ENCODE results near the gene TGM3. TPM values are rescaled to one million over a fixed set of nuclear protein-coding genes. Genes with fewer than 3 reads are reported as not detected.

The TGM3 gene
- total and polyA plus RNA-seq, 12 donors: 0.13 to 1.7 (median 0.37) TPM; not detected in 6

DNA sequence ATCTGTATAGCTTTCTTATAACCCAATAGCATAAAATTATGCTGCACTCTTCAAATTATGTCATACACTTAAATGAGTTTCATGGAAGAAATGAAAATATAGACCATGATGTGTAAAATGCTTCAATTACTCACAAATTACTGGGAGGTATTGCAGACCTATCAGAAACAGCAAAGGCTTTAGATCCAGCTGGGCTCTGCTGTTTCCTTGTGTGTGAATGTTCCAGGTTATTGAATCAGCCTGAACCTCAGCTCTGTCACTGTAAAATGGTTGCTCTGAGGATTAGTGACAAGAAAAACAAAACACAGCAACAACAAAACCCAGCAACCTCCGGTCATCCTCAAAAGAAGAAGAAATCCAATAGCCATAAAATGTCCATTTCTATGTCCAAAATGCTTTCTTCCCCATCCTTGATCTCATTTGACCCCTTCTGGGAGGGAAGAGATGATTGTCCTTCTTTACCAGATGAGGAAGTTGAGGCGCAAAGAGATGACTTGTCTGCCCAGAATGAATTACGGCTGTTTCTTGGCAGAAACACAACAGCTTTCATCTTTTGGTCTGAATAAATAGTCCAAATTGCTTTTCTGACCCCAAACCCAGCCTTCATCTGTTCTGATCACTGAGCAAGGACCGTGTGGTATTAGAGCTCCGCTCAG lies 42.7 kb downstream of the TGM3 start:
- no peaks in the 10 kb centered on the region for H3K9me3 ChIP-seq (replicated peaks in 1 of 3)
- H3K4me3 ChIP-seq: no peak overlapping the region
- H3K36me3 ChIP-seq (replicated peaks in 1 of 2): no peaks in the 10 kb centered on the region
- WGBS, 4 donors: 34 to 47% (median 40%) methylated on average over 5 of the region's 5 CpGs
- H3K4me1 ChIP-seq (replicated peaks in 1 of 2): no peaks in the 10 kb centered on the region
- DNase-seq: no peak
- TF ChIP-seq, protein P1, sequence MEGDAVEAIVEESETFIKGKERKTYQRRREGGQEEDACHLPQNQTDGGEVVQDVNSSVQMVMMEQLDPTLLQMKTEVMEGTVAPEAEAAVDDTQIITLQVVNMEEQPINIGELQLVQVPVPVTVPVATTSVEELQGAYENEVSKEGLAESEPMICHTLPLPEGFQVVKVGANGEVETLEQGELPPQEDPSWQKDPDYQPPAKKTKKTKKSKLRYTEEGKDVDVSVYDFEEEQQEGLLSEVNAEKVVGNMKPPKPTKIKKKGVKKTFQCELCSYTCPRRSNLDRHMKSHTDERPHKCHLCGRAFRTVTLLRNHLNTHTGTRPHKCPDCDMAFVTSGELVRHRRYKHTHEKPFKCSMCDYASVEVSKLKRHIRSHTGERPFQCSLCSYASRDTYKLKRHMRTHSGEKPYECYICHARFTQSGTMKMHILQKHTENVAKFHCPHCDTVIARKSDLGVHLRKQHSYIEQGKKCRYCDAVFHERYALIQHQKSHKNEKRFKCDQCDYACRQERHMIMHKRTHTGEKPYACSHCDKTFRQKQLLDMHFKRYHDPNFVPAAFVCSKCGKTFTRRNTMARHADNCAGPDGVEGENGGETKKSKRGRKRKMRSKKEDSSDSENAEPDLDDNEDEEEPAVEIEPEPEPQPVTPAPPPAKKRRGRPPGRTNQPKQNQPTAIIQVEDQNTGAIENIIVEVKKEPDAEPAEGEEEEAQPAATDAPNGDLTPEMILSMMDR (IDR thresholded peaks at IDR 0.05): no peak
- no peak for TF ChIP-seq POLR2A (IDR thresholded peaks at IDR 0.05)
- no peaks in the 10 kb centered on the region for H3K27me3 ChIP-seq
- no peak overlapping the region for H3K27ac ChIP-seq
- intact Hi-C loops (cut with DNase I): no loop called here

DNA sequence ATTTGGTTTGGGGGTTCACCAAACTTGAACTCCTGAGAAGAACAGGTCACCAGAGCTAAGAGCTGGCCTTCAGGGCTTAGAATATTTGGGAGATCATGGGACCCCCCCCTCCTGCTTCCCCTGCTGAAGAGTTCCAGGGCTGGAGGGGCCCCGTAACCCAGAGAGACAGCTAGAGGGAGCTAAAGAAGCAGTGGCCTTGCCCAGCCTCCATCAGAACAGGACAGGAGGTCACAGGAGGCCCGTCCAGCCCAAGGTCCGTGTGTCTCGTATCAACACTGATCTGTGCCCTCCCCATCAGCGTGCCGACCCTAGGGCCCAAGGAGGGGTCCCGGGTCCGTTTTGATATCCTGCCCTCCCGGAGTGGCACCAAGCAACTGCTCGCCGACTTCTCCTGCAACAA lies 44.3 kb downstream of the TGM3 start:
- 79 to 94% (median 85%) methylated on average over 2 to 11 of the region's 11 CpGs for WGBS, 4 donors
- Histone ChIP-seq H3K4me3 (no peak overlapping the region), H3K4me1 (replicated peaks in 1 of 2) (no peaks in the 10 kb centered on the region), H3K27me3 (no peaks in the 10 kb centered on the region), H3K9me3 (replicated peaks in 1 of 3) (no peaks in the 10 kb centered on the region), H3K27ac (no peak overlapping the region), H3K36me3 (replicated peaks in 1 of 2) (no peaks in the 10 kb centered on the region)
- no peak for TF ChIP-seq POLR2A (IDR thresholded peaks at IDR 0.05)
- TF ChIP-seq, protein P1 (IDR thresholded peaks at IDR 0.05): no peak
- intact Hi-C loops (cut with DNase I): no loop called here
- no peak for DNase-seq

DNA sequence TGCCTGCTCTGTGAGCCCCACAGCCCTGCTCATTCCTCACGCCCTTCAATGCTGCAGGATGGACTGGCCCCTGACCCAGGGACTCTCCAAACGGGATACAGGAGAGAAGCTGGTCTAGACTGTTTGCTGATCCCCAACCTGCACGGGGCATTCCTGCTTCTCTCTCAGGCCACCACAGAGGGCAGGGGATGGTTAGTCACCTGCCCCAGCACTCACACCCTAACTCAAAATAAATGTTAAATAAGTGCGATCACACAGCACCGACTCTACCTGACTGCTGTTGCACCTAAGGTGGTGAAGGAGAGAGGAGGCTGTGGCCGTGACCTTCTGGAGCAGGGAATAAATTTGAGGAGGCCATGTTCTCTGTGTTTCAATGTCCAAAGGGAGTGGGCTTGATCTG lies 45.0 kb downstream of the TGM3 start:
- TF ChIP-seq, protein P1 (IDR thresholded peaks at IDR 0.05): no peak
- no peak for TF ChIP-seq POLR2A (IDR thresholded peaks at IDR 0.05)
- WGBS, 4 donors: 81 to 91% (median 84%) methylated on average over 5 to 6 of the region's 6 CpGs
- no peak overlapping the region for H3K4me3 ChIP-seq
- H3K9me3 ChIP-seq (replicated peaks in 1 of 3): no peaks in the 10 kb centered on the region
- DNase-seq: no peak
- no peaks in the 10 kb centered on the region for H3K36me3 ChIP-seq (replicated peaks in 1 of 2)
- H3K4me1 ChIP-seq (replicated peaks in 1 of 2): no peaks in the 10 kb centered on the region
- no peak overlapping the region for H3K27ac ChIP-seq
- H3K27me3 ChIP-seq: no peaks in the 10 kb centered on the region
- intact Hi-C loops (cut with DNase I): no loop called here

DNA sequence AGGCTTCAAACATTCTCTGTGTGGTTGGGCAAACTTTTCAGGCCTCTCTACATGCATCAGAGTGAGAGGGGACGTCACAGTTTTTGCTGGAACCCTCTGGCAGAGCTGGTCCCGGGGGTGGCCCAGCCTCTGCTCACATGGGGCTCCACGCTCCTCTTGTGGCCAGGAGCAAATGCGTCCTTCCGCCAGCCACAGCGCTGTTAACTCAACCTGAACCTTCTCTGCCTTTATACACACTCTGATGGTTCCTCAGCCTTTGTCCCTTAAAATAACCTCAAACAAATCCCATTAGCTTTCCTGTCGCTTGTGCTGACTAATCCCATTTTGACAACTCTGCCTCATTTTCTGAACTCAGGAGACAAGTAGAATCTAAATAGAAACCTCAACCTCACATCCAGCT lies 45.5 kb downstream of the TGM3 start:
- Histone ChIP-seq H3K27me3 (no peaks in the 10 kb centered on the region), H3K27ac (no peak overlapping the region), H3K36me3 (replicated peaks in 1 of 2) (no peaks in the 10 kb centered on the region), H3K4me1 (replicated peaks in 1 of 2) (no peaks in the 10 kb centered on the region), H3K9me3 (replicated peaks in 1 of 3) (no peaks in the 10 kb centered on the region), H3K4me3 (no peak overlapping the region)
- TF ChIP-seq POLR2A (IDR thresholded peaks at IDR 0.05): no peak
- TF ChIP-seq, protein P1 (IDR thresholded peaks at IDR 0.05): no peak
- intact Hi-C loops (cut with DNase I): no loop called here
- WGBS, 4 donors: 86 to 96% (median 88%) methylated on average over 5 to 7 of the region's 7 CpGs
- no peak for DNase-seq
